M059J (cell line): ENCODE measurements around the gene PAX8. TPM values are rescaled to one million over a fixed set of nuclear protein-coding genes. Genes with fewer than 3 reads are reported as not detected.
"Not testable (repeated sequence)": the region's sequence is repeated elsewhere in the genome, so short reads cannot be mapped to it uniquely, and the experiment has no call there.

Experiments
- DNase-seq: peaks from one replicate; pipeline ENCODE4 v3.0.0-alpha.2; 2012; ENCODE audit warnings: low read depth
- total RNA-seq: library from RNA; depleted of rRNA; stranded (reverse); fragments of >200 nt; shearing (Covaris generic); gene quantifications from 2 replicates; pipeline ENCODE4 v1.2.3, GENCODE V29; 2014; rRNA removed

The PAX8 gene
- total RNA-seq, result 5.2 and 6.1 TPM in 2 replicates

- no peak for DNase-seq
These were observed at the start of gene PAX8 for GRCh38 chr2:113278742-113279139. PAX8 (minus strand) TSS chr2:113278921; CDS start chr2:113278394, 527 bp downstream.

- no peak for DNase-seq
These were observed 49.3 kb upstream of the PAX8 start for GRCh38 chr2:113328043-113328442.

GRCh38 chr2:113325161-113325731, 46.5 kb upstream of the PAX8 start:
- peak; percentile 71 for DNase-seq

GRCh38 chr2:113324684-113325160, 46.0 kb upstream of the PAX8 start:
- peak; percentile 80 for DNase-seq

- peak; percentile 75 for DNase-seq
These were observed 44.4 kb upstream of the PAX8 start for GRCh38 chr2:113323129-113323528.

GRCh38 chr2:113320106-113320505, 41.4 kb upstream of the PAX8 start:
- not testable (repeated sequence) for DNase-seq

GRCh38 chr2:113318941-113319340, 40.2 kb upstream of the PAX8 start:
- DNase-seq, result peak; percentile 63

GRCh38 chr2:113316085-113316484, 37.4 kb upstream of the PAX8 start:
- no peak for DNase-seq

- DNase-seq, result not testable (repeated sequence)
These were observed 35.9 kb upstream of the PAX8 start for GRCh38 chr2:113314663-113315062.

- not testable (repeated sequence) for DNase-seq
These were observed 35.5 kb upstream of the PAX8 start for GRCh38 chr2:113314176-113314575.

- DNase-seq, result not testable (repeated sequence)
These were observed 33.1 kb upstream of the PAX8 start for GRCh38 chr2:113311781-113312180.

GRCh38 chr2:113311191-113311590, 32.5 kb upstream of the PAX8 start:
- not testable (repeated sequence) for DNase-seq

- DNase-seq, result no peak
These were observed 31.1 kb upstream of the PAX8 start for GRCh38 chr2:113309655-113310387.

GRCh38 chr2:113308784-113309183, 30.1 kb upstream of the PAX8 start:
- peak; percentile 37 for DNase-seq

- DNase-seq, result not testable (repeated sequence)
These were observed 27.5 kb upstream of the PAX8 start for GRCh38 chr2:113306207-113306606.

- not testable (repeated sequence) for DNase-seq
These were observed 27.0 kb upstream of the PAX8 start for GRCh38 chr2:113305749-113306148.

- no peak for DNase-seq
These were observed 26.4 kb upstream of the PAX8 start for GRCh38 chr2:113305146-113305545.

- no peak for DNase-seq
These were observed 26.0 kb upstream of the PAX8 start for GRCh38 chr2:113304702-113305101.

- not testable (repeated sequence) for DNase-seq
These were observed 23.7 kb upstream of the PAX8 start for GRCh38 chr2:113302216-113302980.

- no peak for DNase-seq
These were observed 21.6 kb upstream of the PAX8 start for GRCh38 chr2:113300281-113300680.

GRCh38 chr2:113298176-113298575, 19.5 kb upstream of the PAX8 start:
- no peak for DNase-seq

- not testable (repeated sequence) for DNase-seq
These were observed 18.9 kb upstream of the PAX8 start for GRCh38 chr2:113297590-113297989.
